Smooth muscle cell (in vitro differentiated cells): ENCODE data around the gene DVL2. TPM values are rescaled to one million over a fixed set of nuclear protein-coding genes. Genes with fewer than 3 reads are reported as not detected.

Experiments used
- DNase-seq: peaks from one replicate; lab custom pipeline; 2025; ENCODE audit not compliant: unreplicated experiment; lab: John Stamatoyannopoulos, UW
- H2AFZ ChIP-seq: fragments of 200-600 bp; sonication (generic); 2 replicates; pipeline ENCODE4 v1.6.0; 2016; ENCODE audit warnings: antibody characterized with exemption, low read depth, mild to moderate bottlenecking
- H3F3A ChIP-seq: fragments of 200-600 bp; sonication (generic); 2 replicates; pipeline ENCODE4 v1.6.0; 2017; ENCODE audit warnings: antibody characterized with exemption, low read depth
- H3K27ac ChIP-seq: fragments of 200-600 bp; sonication (generic); 2 replicates; pipeline ENCODE4 v1.5.1; 2016; ENCODE audit warnings: low read depth, mild to moderate bottlenecking
- H3K27me3 ChIP-seq: fragments of 200-600 bp; sonication (generic); 2 replicates; pipeline ENCODE4 v1.6.1; 2016; ENCODE audit warnings: low read depth, mild to moderate bottlenecking
- H3K36me3 ChIP-seq: fragments of 200-600 bp; sonication (generic); 2 replicates; pipeline ENCODE4 v1.5.1; 2016; ENCODE audit warnings: low read depth
- H3K4me1 ChIP-seq: fragments of 200-600 bp; sonication (generic); 2 replicates; pipeline ENCODE4 v1.5.1; 2016; ENCODE audit warnings: low read depth
- H3K4me2 ChIP-seq: fragments of 200-600 bp; sonication (generic); 2 replicates; pipeline ENCODE4 v1.6.0; 2016; ENCODE audit warnings: mild to moderate bottlenecking
- H3K4me3 ChIP-seq: fragments of 200-600 bp; sonication (generic); 2 replicates; pipeline ENCODE4 v1.5.1; 2016; ENCODE audit warnings: mild to moderate bottlenecking
- H3K79me2 ChIP-seq: fragments of 200-600 bp; sonication (generic); 2 replicates; pipeline ENCODE4 v1.6.0; 2016; ENCODE audit warnings: low read depth, mild to moderate bottlenecking
- H3K9ac ChIP-seq: fragments of 200-600 bp; sonication (generic); 2 replicates; pipeline ENCODE4 v1.6.0; 2016; ENCODE audit warnings: low read depth
- H3K9me3 ChIP-seq: fragments of 200-600 bp; sonication (generic); replicated peaks from 2 replicates; pipeline ENCODE4 v1.5.1; 2016; ENCODE audit warnings: low read depth
- H4K20me1 ChIP-seq: fragments of 200-600 bp; sonication (generic); 2 replicates; pipeline ENCODE4 v1.6.0; 2016; ENCODE audit warnings: low read depth
- WGBS: methylation state at CpG from one replicate; pipeline ENCODE4 v1.1.7; 2016; ENCODE audit warnings: low lambda C conversion rate; 5-methylcytosine and 5-hydroxymethylcytosine counted together
- polyA plus RNA-seq: library from polyadenylated mRNA; unstranded; fragments of >200 nt; fragmentation: Nextera tagmentation; extraction: Ambion mirVana; gene quantifications from 2 replicates; pipeline ENCODE4 v1.2.1, GENCODE V29; 2016
- total RNA-seq: library from RNA; depleted of rRNA; stranded (reverse); fragments of >200 nt; gene quantifications from 2 replicates; pipeline ENCODE4 v1.2.3, GENCODE V29; 2014
- TF ChIP-seq, protein P1 (sequence below): fragments of 200-600 bp; sonication (generic); IDR thresholded peaks from 2 replicates; pipeline ENCODE4 v1.5.1; 2017; ENCODE audit warnings: borderline replicate concordance, mild to moderate bottlenecking, antibody characterized with exemption; ENCODE audit not compliant: insufficient read depth, poor library complexity, severe bottlenecking

DVL2 gene
- total and polyA plus RNA-seq, 2 experiments from 2014 or later = 31.8 to 49.6 TPM

DNA sequence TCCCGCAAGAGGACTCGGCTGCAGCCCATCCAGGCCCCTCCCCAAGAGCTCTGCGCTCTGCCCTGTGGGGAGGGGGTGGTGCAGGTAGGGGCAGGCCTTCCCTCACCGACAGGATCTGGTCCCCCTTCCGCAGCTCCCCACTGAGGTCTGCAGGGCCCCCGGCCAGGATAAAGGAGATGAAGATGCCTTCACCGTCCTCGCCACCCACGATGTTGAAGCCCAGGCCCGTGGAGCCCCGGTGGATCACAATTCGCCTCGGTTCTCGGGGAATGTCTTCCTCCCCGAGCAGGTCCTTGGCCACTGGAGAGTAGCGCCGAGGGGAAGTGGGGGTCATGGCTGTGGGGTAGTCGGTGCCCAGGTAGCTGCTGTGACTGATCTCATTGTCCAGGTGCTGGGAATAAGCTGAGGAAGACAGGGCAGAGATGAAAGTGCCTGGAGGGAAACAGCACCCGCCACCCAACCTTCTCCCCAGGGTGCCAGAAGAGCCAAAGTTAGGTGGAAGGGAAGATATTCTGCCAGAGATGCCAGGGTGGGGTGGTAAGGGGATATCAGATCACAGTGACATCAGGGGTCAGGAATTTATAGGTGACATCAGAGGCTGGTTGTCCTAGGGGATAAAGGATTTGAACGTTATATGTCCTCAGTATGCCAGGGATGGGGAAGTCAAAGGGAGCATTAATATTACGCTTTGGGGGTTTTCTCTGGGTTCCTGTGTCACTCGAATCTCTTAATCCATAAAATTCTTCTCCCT is 37.5 kb downstream of the DVL2 start:
- no peak overlapping the region for H3K9ac ChIP-seq

DNA sequence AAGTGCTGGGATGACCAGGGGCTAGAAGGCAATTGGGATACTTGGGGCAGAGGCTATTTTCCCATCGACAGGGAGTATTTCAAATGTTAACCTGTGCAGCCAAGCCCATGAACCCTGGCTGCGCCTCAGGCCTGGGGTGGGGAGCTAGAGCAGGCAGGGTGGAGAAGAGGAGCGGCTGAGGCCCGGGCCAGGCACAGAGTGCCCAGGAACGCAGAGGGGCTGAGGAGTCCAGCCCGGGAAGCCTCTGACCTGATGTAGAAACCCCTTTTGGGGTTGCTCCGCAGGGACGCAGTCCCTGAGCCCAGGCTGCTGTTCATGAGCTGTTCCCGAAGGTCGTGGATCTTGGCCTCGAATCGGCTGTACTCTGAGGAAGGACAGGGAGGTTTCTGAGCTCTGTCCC is 38.3 kb downstream of the DVL2 start:
- H3K27ac ChIP-seq = no peak overlapping the region
- H3K4me2 ChIP-seq = no peak overlapping the region
- H3K9me3 ChIP-seq = no peaks in the 10 kb centered on the region
- no peaks in the 10 kb centered on the region for H3K27me3 ChIP-seq
- no peak for DNase-seq
- TF ChIP-seq, protein P1, sequence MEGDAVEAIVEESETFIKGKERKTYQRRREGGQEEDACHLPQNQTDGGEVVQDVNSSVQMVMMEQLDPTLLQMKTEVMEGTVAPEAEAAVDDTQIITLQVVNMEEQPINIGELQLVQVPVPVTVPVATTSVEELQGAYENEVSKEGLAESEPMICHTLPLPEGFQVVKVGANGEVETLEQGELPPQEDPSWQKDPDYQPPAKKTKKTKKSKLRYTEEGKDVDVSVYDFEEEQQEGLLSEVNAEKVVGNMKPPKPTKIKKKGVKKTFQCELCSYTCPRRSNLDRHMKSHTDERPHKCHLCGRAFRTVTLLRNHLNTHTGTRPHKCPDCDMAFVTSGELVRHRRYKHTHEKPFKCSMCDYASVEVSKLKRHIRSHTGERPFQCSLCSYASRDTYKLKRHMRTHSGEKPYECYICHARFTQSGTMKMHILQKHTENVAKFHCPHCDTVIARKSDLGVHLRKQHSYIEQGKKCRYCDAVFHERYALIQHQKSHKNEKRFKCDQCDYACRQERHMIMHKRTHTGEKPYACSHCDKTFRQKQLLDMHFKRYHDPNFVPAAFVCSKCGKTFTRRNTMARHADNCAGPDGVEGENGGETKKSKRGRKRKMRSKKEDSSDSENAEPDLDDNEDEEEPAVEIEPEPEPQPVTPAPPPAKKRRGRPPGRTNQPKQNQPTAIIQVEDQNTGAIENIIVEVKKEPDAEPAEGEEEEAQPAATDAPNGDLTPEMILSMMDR = no peak
- no peak overlapping the region for H3K9ac ChIP-seq
- no peak overlapping the region for H2AFZ ChIP-seq
- WGBS = over 99% methylated on average over 12 of the region's 12 CpGs
- H3K4me1 ChIP-seq = no peaks in the 10 kb centered on the region
- H3K4me3 ChIP-seq = no peak overlapping the region
- H3K79me2 ChIP-seq = no peaks in the 10 kb centered on the region
- H4K20me1 ChIP-seq = no peaks in the 10 kb centered on the region
- no peaks in the 10 kb centered on the region for H3F3A ChIP-seq
- H3K36me3 ChIP-seq = no peaks in the 10 kb centered on the region

More for the DNA sequence above, 37.5 kb downstream of the DVL2 start:
- no peak overlapping the region for H3K27ac ChIP-seq
- no peak overlapping the region for H3K4me3 ChIP-seq
- no peaks in the 10 kb centered on the region for H3K27me3 ChIP-seq
- WGBS = 96% methylated on average over 22 of the region's 22 CpGs
- no peak for DNase-seq
- TF ChIP-seq, protein P1 = no peak
- H3F3A ChIP-seq = no peaks in the 10 kb centered on the region
- H3K79me2 ChIP-seq = no peaks in the 10 kb centered on the region
- H3K36me3 ChIP-seq = no peaks in the 10 kb centered on the region
- no peak overlapping the region for H2AFZ ChIP-seq
- no peak overlapping the region for H3K4me2 ChIP-seq
- H3K4me1 ChIP-seq = no peaks in the 10 kb centered on the region
- no peaks in the 10 kb centered on the region for H4K20me1 ChIP-seq
- H3K9me3 ChIP-seq = no peaks in the 10 kb centered on the region

- Histone ChIP-seq H3K79me2 (no peaks in the 10 kb centered on the region), H3K27ac (no peak overlapping the region), H3K4me1 (no peaks in the 10 kb centered on the region), H3K4me2 (no peak overlapping the region), H3K4me3 (no peak overlapping the region), H4K20me1 (no peaks in the 10 kb centered on the region), H3K9ac (no peak overlapping the region), H2AFZ (no peak overlapping the region), H3K9me3 (no peaks in the 10 kb centered on the region), H3F3A (no peaks in the 10 kb centered on the region), H3K36me3 (no peaks in the 10 kb centered on the region), H3K27me3 (no peaks in the 10 kb centered on the region)
- TF ChIP-seq, protein P1 = no peak
- WGBS = 98% methylated on average over 7 of the region's 12 CpGs
- no peak for DNase-seq
These were observed 41.9 kb downstream of the DVL2 start for GRCh38 chr17:7192271-7192937.
